AG20443 (cell line): ENCODE measurements around the gene CYTH2.

Source experiments
- DNase-seq: peaks from one replicate; pipeline ENCODE4 v3.0.0; 2012; ENCODE audit warnings: low spot score, mixed read lengths

Gene CYTH2, protein sequence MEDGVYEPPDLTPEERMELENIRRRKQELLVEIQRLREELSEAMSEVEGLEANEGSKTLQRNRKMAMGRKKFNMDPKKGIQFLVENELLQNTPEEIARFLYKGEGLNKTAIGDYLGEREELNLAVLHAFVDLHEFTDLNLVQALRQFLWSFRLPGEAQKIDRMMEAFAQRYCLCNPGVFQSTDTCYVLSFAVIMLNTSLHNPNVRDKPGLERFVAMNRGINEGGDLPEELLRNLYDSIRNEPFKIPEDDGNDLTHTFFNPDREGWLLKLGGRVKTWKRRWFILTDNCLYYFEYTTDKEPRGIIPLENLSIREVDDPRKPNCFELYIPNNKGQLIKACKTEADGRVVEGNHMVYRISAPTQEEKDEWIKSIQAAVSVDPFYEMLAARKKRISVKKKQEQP

DNA sequence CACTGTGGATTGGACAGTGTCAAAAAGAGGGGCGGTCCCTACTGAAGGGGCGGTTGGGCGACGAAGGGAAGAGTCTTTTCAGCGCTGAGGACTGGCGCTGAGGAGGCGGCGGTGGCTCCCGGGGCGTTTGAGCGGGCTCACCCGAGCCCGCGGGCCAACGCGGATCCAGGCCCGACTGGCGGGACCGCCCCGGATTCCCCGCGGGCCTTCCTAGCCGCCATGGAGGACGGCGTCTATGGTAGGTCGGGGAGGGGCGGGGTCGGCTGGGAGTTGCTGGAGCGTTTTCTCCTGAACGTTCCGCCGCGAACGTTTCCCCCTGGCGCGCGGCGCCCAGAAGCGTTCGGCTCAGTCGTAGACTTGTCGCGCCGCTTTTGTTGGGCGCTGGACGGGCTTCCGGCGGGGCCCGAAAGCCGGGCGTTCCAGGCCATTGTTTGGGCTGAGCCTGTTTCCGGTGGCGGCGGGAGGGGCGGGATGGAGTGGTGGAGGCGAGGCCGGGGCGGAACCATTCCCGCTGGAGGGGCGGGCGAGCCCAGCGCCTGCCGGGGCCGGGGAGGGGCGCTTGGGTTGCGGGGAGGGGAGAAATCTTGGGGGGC, at the start of gene CYTH2:
TSS of gene CYTH2 (plus strand) at position 81 of the 593 bp plus-strand sequence. CDS start at position 220, 139 bp downstream.
- DNase-seq: peak; percentile 85

DNA sequence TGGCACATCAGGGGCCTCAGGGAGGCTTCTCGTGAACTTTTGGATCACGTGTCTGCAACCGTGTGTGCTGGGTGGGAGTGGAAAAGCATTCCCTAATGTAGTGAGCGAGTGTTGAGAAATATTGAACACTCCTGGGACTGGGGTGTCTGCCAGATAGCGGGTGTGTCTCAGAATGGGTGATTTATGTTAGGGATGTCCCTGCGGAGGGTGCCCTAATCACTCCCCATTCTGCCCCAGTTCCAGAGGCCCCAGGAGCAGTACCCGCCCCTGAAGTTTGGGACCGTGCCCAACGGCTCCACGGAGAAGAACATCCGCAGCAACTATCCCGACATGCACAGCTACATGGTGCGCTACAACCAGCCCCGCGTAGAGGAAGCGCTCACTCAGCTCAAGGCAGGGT, 47.6 kb upstream of the CYTH2 start:
- no peak for DNase-seq

DNA sequence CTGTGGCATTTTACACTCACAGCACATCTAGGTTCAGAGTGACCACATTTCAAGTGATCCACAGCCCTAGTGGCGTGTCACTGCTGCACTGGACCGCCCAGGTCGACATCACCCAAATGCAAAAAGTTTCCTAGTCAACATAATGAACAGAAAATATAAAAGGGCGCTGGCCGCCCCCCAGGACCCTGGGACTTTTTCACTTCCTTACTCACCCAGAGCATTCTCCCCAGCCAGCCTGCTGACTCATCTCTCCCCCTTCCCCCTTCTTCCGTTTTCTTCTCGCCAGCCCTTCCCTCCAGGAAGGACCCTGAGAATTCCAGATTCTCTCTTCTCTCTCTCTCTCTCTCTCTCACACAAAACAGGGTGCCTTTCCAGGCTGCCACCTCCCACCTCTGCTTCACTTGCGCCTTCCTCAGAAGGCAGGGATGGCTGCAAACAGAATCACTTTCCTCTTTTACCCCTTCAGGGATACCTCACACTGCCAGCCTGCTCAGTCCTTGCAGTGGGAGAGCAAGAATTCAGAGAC, 44.4 kb upstream of the CYTH2 start:
- peak; percentile 61 for DNase-seq

DNA sequence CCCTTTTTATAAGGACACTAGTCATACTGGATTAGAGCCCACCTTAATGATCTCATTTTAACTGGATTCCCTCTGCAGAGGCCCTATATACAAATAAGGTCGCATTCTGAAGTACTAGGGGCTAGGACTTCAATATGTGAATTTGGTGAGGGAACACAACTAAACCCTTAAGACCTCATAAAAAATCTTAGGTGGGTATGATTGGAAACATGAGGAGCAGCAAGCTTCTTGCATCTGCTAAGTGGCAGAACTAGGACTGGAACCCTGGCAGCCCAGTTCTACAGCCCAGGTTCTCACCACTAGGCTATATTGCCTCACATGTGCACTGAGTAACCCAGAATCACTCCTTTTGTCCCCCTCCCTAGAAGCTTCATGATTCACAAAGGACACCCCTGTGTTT, 40.5 kb upstream of the CYTH2 start:
- DNase-seq: no peak

DNA sequence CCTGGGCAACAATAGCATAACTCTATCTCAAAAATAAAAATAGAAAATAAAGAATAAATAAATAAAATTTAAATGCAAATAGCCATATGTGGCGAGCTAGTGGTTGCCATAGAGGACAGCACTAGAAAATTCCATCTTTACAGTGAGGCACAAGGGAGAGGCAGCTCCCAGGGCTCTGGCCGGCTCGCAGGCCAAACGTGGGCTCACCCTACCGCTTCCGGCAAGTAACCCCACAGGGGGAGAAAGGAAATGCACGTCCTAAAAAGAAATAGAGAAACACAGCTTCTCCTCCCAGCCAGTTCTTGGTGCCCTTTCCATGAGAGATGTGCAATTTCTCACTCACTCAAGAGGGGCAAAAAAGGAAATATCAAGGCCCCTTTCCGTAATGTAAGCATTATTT, 35.8 kb upstream of the CYTH2 start:
- DNase-seq: no peak

DNA sequence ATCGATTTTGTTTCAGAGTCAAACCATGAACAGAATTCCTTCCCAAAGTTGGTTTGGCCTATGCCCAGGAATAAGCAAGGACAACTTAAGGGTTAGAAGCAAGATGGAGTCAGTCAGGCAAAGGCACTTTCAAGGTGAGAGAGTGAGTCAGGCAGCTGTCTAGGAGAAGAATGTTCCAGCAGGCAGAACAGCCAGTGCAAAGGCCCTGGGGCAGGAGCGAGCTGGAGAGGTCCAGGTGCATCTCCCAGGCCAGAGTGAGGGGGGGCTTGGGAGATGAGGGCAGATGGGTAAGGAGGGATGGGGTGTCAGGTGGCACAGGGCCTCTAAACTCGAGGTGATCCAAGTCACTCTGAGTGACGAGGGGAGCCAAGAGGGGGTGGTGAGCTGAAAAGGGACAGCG, 32.6 kb upstream of the CYTH2 start:
- DNase-seq: no peak

DNA sequence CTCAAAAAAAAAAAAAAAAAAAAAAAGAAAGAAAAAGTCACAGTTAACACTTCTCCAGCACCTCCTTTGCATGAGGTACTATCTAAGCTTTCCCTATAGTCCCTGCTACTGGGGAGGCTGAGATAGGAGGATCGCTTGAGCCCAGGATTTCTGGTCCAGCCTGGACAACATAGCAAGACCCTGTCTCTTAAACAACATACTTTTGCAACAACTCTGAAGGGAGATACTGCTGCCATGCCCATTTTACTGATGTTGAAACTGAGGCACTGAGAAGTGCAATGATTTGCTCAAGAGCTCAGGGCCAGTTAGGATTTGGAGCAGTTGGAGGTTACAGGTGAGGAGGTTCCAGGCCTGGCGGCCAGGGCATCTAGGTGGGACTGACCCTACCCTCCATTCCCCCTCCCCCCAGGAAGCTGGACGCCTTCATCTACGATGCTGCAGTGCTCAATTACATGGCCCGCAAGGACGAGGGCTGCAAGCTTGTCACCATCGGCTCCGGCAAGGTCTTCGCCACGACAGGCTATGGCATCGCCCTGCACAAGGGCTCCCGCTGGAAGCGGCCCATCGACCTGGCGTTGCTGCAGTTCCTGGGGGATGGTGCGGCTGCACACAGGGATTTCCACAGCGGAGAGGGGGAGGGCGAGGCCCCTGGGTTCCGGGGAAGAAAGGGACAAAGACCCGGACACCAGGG, 27.7 kb upstream of the CYTH2 start:
- DNase-seq: no peak

DNA sequence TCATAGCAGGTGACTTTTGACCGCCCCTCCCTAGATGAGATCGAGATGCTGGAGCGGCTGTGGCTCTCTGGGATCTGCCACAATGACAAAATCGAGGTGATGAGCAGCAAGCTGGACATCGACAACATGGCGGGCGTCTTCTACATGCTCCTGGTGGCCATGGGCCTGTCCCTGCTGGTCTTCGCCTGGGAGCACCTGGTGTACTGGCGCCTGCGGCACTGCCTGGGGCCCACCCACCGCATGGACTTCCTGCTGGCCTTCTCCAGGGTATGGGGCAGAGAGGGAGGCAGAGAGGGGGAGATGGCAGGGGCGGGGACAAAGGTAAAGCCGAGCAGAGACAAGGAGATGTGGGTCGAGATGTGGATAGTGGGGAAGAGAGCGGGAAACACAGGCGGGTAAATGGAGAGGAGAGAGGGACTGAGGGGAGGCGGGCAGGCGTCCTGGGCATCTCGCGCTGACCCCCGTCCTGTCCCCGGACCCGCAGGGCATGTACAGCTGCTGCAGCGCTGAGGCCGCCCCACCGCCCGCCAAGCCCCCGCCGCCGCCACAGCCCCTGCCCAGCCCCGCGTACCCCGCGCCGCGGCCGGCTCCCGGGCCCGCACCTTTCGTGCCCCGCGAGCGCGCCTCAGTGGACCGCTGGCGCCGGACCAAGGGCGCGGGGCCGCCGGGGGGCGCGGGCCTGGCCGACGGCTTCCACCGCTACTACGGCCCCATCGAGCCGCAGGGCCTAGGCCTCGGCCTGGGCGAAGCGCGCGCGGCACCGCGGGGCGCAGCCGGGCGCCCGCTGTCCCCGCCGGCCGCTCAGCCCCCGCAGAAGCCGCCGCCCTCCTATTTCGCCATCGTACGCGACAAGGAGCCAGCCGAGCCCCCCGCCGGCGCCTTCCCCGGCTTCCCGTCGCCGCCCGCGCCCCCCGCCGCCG, 26.8 kb upstream of the CYTH2 start:
- no peak for DNase-seq

DNA sequence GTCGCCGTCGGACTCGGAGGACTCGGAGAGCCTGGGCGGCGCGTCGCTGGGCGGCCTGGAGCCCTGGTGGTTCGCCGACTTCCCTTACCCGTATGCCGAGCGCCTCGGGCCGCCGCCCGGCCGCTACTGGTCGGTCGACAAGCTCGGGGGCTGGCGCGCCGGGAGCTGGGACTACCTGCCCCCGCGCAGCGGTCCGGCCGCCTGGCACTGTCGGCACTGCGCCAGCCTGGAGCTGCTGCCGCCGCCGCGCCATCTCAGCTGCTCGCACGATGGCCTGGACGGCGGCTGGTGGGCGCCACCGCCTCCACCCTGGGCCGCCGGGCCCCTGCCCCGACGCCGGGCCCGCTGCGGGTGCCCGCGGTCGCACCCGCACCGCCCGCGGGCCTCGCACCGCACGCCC, 25.9 kb upstream of the CYTH2 start:
- DNase-seq: no peak

DNA sequence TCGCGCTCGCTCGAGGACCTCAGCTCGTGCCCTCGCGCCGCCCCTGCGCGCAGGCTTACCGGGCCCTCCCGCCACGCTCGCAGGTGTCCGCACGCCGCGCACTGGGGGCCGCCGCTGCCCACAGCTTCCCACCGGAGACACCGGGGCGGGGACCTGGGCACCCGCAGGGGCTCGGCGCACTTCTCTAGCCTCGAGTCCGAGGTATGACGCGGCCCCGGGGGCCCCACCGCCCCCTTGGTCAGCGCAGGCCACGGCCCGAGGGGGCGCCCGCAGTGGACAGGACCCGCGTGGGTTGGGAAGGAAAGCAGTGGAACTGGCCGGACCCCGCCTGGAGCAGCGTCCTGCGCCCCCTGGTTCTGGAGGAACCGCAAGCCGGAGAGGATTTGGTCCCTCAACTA, 25.4 kb upstream of the CYTH2 start:
- no peak for DNase-seq

DNA sequence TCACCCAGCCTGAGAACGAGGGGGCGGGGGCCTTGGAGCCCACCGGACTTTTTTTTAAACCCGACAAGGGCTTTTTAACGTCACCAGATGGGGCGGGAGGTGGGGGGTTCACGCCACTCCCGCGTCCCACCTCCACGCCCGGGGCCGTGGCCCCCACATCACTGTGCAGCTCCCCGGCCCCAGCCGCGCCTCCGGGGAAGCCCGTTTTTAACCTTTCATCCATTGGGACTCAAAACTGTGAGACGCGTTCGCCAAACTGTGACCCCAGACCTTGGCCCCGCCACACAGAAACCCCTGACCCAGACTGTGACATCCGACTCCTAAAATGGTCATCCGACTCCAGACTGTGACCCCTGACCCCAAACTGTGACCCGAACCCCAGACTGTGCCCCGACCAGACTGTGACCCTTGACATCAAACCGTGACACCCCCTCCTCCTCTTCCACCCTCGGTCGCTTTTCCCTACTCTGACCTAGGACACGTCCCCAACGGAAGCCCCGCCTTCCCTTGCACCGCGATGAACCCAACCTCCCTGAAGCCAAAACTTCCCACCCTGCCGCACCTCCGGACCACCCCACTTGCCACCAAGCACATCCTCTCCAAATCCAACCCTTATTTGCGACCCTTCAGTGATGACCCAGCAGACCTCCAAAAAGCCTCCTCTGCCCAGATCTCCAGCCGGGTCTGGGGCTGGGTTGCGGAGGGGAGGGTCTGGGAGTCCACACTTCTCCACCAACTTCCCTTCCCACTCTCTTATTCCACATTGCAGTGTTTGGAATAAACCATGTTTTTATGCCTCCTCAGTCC, 24.8 kb upstream of the CYTH2 start:
- DNase-seq: no peak

DNA sequence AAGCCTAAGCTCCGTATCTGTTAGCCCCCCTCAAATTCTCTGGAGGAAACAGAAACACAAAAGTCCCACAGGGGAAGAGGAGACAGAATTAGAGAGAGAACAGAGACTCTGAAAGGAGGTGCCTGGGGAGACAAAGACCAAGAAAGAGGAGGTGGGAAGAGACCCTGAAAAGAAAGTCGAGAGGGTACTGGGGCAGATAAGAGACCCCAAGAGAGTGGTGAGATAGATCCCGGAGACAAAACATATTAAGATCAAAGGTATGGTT, 24.3 kb upstream of the CYTH2 start:
- no peak for DNase-seq

DNA sequence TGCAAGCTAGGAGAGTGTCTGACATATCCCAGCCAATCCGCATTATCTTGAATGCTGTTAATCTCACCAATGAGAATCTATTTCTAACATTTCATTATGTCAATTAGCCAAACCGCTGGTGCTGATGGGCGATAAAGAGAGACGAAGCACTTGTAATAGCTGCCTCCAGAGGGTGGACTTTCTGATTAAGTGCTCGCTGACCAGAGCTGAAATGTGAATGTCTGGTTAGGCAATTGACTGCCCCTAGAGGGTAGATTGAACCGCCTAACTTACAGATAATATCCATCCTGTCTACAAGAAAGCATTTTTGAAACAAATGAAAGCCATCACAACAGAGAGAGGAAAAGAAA, 23.9 kb upstream of the CYTH2 start:
- DNase-seq: peak; percentile 90

DNA sequence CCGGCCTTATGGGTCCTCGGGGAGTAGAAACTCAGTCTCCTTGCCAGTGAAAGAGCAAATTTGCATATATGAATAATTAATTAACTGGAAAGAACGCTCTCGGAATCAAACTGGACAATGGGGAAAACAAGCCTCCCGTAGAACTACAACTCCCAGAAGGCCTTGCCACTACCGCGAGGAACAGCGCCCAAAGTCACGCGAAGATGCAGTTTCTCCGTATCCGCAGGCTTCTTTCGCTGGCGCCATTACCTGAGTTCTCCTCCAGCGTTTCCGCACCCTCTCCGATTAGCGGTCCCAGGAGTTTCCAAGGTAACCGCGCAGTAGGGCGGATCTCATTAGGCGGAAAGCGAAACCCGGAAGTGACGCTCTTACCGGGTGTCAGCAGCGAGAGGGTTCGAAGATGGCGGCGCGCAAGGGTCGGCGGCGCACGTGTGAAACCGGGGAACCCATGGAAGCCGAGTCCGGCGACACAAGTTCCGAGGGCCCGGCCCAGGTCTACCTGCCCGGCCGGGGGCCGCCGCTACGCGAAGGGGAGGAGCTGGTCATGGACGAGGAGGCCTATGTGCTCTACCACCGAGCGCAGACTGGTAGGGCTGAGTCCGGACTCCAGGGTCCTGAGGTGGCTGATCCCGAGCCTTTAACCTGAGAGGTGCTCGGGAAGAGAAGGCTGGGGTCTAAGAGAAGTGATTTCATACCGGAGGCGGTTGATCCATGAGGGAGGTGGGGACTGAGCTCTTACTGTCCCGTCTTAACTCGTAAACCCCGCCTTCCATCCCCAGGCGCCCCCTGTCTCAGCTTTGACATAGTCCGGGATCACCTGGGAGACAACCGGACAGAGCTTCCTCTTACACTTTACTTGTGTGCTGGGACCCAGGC, 23.3 kb upstream of the CYTH2 start, which contains the start of gene GRWD1:
TSS of gene GRWD1 (plus strand) at position 378 of the 876 bp plus-strand sequence. CDS start at position 401, 23 bp downstream.
- peak; percentile 94 for DNase-seq

DNA sequence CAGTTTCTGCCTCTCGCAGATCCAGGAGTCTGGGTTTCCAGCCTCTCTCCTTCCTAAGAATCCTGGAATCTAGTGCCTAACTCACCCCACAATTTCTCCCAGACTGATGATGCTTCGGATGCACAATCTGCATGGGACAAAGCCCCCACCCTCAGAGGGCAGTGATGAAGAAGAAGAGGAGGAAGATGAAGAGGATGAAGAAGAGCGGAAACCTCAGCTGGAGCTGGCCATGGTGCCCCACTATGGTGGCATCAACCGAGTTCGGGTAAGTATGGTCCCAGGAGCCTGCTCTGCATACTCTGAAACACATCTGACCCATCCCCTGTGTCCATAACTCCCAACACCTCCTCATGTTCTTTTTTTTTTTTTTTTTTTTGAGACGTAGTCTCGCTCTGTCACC, 22.6 kb upstream of the CYTH2 start:
- DNase-seq: no peak

DNA sequence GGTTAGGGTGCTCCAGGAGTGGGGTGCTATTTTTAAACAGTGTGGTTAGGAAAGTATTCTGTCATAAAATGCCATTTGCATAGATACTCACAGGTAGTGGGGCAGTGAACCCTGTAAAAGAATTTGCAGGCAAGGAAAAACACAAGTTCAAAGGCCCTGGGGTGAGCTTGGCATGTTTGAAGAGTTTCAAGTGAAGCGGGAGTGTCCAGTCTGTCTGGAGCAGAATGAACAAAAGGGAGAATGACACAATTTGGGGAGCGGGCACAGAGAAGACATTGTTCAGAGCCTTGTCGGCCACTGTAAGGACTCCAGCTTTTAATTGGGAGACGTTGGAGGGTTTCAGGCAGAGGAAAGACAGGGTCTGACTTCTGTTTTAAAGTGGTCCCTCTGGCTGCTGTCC, 20.6 kb upstream of the CYTH2 start:
- DNase-seq: no peak

DNA sequence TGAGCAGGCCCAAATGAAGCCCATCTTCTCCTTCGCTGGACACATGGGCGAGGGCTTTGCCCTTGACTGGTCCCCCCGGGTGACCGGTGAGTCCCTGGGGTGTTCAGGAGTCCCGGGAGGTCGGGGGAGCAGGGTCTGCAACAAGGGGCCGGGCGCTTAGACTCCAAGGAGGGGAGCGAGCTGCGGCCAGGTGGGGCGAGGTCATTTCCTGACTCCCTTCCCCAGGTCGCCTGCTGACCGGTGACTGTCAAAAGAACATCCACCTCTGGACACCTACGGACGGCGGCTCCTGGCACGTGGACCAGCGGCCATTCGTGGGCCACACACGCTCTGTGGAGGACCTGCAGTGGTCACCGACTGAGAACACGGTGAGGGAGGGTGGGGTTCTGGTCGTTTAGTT, 18.7 kb upstream of the CYTH2 start:
- DNase-seq: no peak

DNA sequence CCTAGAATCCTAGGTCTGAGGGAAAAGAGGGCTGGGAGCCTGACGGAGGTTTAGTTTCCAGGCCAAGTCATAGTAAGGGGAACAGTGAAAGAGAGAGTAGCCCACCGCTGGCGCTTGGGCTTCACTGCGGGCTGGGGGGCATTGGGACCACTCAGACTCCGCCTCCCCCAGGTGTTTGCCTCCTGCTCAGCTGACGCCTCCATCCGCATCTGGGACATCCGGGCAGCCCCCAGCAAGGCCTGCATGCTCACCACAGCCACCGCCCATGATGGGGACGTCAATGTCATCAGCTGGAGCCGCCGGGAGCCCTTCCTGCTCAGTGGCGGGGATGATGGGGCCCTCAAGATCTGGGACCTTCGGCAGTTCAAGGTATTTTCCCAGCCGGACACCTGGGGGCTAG, 18.3 kb upstream of the CYTH2 start:
- DNase-seq: no peak

DNA sequence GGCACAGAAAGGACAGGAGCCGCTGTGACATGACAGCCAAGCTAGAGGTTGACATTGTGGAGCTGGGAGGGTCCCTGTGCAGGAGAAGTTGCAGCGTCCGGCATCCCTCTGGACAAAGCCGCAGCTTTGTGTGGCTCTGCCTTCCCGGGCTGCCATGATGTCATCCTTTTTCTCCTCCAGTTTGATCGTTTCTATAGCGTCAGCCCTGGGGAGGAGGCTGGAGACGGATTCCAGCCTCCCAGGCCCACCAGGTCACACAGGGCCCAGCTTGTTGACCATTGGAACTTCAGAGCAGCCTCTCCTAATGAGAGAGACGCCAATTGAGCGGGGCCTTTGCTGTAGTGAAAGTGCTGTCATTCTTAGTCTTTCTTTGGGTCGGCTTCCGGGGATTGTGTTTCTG, 17.5 kb upstream of the CYTH2 start:
- no peak for DNase-seq
